Testis (tissue), 5 donors: ENCODE measurements around the gene MCC. TPM values are rescaled to one million over a fixed set of nuclear protein-coding genes. Genes with fewer than 3 reads are reported as not detected.

ENCODE experiments used
- DNase-seq: peaks from one replicate; pipeline ENCODE4 v3.0.0-alpha.2; 2019
- H3K27ac ChIP-seq, 2 donors: fragments of 200-600 bp; sonication (generic); one replicate each; pipeline ENCODE4 v1.5.1; 2019
- H3K27me3 ChIP-seq: fragments of 200-600 bp; sonication (generic); one replicate; pipeline ENCODE4 v1.5.1; 2019
- H3K36me3 ChIP-seq: fragments of 200-600 bp; sonication (generic); one replicate; pipeline ENCODE4 v1.5.1; 2017; ENCODE audit warnings: low read depth; ENCODE audit errors: missing control alignments
- H3K4me1 ChIP-seq: fragments of 200-600 bp; sonication (generic); one replicate; pipeline ENCODE4 v1.5.1; 2019
- H3K4me3 ChIP-seq, 2 donors: fragments of 200-600 bp; sonication (generic); one replicate each; pipeline ENCODE4 v1.5.1; 2017 to 2019
- H3K9me3 ChIP-seq: fragments of 200-600 bp; sonication (generic); one replicate; pipeline ENCODE4 v1.5.1; 2017
- CTCF ChIP-seq, 3 experiments: fragments of 450-650 bp in 2 of 3; fragments of 200-600 bp in 1 of 3; sonication (generic) in 1 of 3; IDR thresholded peaks; one replicate each; pipeline ENCODE4 v1.5.1; 2016 to 2019; ENCODE audit warnings: antibody characterized with exemption in 3 of 3, mild to moderate bottlenecking in 2 of 3, moderate library complexity in 1 of 3
- POLR2A ChIP-seq: fragments of 450-650 bp; IDR thresholded peaks from one replicate; pipeline ENCODE4 v1.6.1; 2017; ENCODE audit warnings: antibody characterized with exemption, mild to moderate bottlenecking, moderate library complexity
- WGBS, 2 donors: methylation state at CpG; one replicate each; pipeline ENCODE4 v1.1.5; 2018; 5-methylcytosine and 5-hydroxymethylcytosine counted together
- intact Hi-C: fragments of 100-400 bp; cut with DNase I; formaldehyde crosslinking; loops from one replicate; pipeline ENCODE4 v1.15.1; 2023; ENCODE audit warnings: low total_unique reads
- long read RNA-seq, 2 donors: transcript quantifications; one replicate each; lab custom pipeline, GENCODE V29; 2026
- polyA plus RNA-seq: library from polyadenylated mRNA; stranded (reverse); fragments of 350-450 nt; fragmentation: Illumina TruSeq; extraction: RNeasy Lipid Tissue Mini Kit (QIAGEN cat#74804); gene quantifications from one replicate; pipeline ENCODE4 v1.2.3, GENCODE V29; 2014; ENCODE audit warnings: low read depth, low replicate concordance; ENCODE audit not compliant: insufficient read depth
- total RNA-seq, 2 donors: library from RNA; depleted of rRNA; stranded (reverse); fragments of >200 nt; gene quantifications; one replicate each; pipeline ENCODE4 v1.2.3, GENCODE V29; 2016

Gene MCC
- total RNA-seq = 10 to 100 TPM; 21.4 to 23.7 TPM
- polyA plus RNA-seq = 7.1 TPM
- long read RNA-seq, donor 1, full-length matches to known transcripts = 2 of 2 reads
- long read RNA-seq, donor 1, partial matches to known transcripts = 0 of 2 reads
- long read RNA-seq, donor 1, other reads (novel, unspliced or antisense) = 0 of 2 reads
- long read RNA-seq, donor 2, full-length matches to known transcripts = 2 of 2 reads
- long read RNA-seq, donor 2, partial matches to known transcripts = 0 of 2 reads
- long read RNA-seq, donor 2, other reads (novel, unspliced or antisense) = 0 of 2 reads

DNA sequence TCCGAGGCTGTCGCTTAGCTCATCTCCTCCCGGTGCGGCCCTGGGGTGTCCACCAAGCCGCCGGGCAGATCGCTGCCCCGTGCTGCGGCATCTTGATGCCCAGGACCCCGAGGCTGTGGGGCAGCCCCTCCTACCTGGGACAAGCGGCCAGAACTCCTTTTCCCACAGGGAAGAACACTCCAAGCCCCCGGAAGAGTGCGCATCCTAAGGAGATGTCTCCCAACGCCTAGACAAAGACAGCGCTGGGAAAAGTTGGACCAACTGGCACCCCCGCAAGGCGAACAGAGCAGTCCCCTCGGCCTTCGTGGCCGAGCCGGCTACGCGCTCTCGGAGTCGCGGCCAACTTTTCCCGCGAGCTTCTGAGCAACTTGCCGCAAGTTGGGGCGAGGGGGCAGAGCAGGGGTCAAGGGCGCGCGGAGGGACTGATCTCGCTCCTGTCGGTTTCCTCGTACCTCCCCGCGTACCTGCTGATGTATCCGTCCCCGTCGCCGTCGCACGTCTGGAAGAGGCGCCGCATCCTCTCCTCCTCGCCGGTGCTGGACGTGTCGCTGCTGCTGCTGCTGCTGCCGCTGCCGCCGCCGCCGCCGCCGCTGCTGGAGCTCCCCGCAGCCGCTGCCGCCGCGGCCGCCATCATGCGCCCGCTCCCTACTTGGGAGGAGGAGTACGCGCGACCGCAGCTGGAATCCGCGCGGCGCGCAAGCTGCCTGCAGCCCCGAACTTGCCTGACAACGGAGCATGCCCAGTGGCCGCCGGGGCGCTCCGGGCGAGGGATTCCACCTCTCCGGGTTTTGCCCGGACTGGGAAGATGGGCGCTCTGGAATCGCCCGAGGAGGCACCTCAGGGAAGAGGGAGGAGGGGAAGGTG, at the start of gene MCC:
MCC (minus strand) TSS at position 673 of the 864 bp plus-strand sequence.
- no peaks in the 10 kb centered on the region for H3K36me3 ChIP-seq
- H3K27me3 ChIP-seq = no peaks in the 10 kb centered on the region
- H3K27ac ChIP-seq = peak within 1 kb of the TSS; percentile 12 to 47
- peak within 1 kb of the TSS; percentile 56 to 72 for H3K4me3 ChIP-seq
- WGBS, 2 donors = 1% methylated on average over 25 to 79 of the region's 86 CpGs
- intact Hi-C loops = no loop called here
- peak; percentile 88 for DNase-seq
- no peak for TF ChIP-seq CTCF (IDR thresholded peaks at IDR 0.05)
- TF ChIP-seq POLR2A = no peak
- H3K4me1 ChIP-seq = peaks cover 6% of the 10 kb centered on the region
- H3K9me3 ChIP-seq = no peaks in the 10 kb centered on the region

- intact Hi-C loops = no loop called here
- WGBS, 2 donors = 94 to 100% methylated on average over 2 of the region's 2 CpGs
- H3K27ac ChIP-seq = no peak overlapping the region
- TF ChIP-seq POLR2A (no peak), CTCF (IDR thresholded peaks at IDR 0.05) (no peak)
- no peaks in the 10 kb centered on the region for H3K36me3 ChIP-seq
- no peaks in the 10 kb centered on the region for H3K27me3 ChIP-seq
- H3K4me3 ChIP-seq = no peak overlapping the region
- no peaks in the 10 kb centered on the region for H3K4me1 ChIP-seq
- H3K9me3 ChIP-seq = no peaks in the 10 kb centered on the region
- DNase-seq = no peak
Measured at GRCh38 chr5:113531481-113532159, 43.4 kb upstream of the MCC start.

DNA sequence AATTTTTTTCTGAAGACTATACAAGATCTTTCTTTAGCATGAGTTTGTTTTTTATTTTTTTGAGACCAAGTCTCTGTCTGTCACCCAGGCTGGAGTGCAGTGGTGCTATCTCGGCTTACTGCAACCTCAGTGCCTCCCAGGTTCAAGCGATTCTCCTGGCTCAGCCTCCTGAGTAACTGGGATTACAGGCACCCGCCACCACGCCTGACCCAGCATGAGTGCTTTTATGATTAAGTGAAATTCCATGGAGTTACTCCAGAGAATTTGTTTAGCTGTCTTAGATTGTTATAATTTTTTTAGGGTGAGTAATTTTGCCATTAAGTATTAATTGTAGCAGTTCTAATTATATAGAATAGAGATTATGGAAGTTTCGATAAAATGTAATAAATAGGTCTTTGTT, 39.5 kb upstream of the MCC start:
- no peaks in the 10 kb centered on the region for H3K36me3 ChIP-seq
- no peaks in the 10 kb centered on the region for H3K4me1 ChIP-seq
- intact Hi-C loops = no loop called here
- no peaks in the 10 kb centered on the region for H3K27me3 ChIP-seq
- H3K27ac ChIP-seq = no peak overlapping the region
- no peak for DNase-seq
- 91 to 92% methylated on average over 5 of the region's 5 CpGs for WGBS, 2 donors
- TF ChIP-seq CTCF (IDR thresholded peaks at IDR 0.05) (no peak), POLR2A (no peak)
- H3K9me3 ChIP-seq = no peaks in the 10 kb centered on the region
- no peak overlapping the region for H3K4me3 ChIP-seq

GRCh38 chr5:113526421-113526820, 38.2 kb upstream of the MCC start:
- Histone ChIP-seq H3K36me3 (no peaks in the 10 kb centered on the region), H3K4me1 (no peaks in the 10 kb centered on the region), H3K4me3 (no peak overlapping the region), H3K27me3 (no peaks in the 10 kb centered on the region), H3K27ac (no peak overlapping the region), H3K9me3 (no peaks in the 10 kb centered on the region)
- no peak for DNase-seq
- intact Hi-C loops = no loop called here
- 89 to 93% methylated on average over 4 of the region's 4 CpGs for WGBS, 2 donors
- TF ChIP-seq CTCF (IDR thresholded peaks at IDR 0.05) = no peak
- TF ChIP-seq POLR2A = no peak
